Neural progenitor cell (in vitro differentiated cells): ENCODE data around the gene GATD1.

Experiments used
- CTCF ChIP-seq: fragments of 200-600 bp; sonication (generic); IDR thresholded peaks from 2 replicates; pipeline ENCODE4 v1.5.1; 2017; ENCODE audit warnings: antibody characterized with exemption, mild to moderate bottlenecking
- EZH2 ChIP-seq: fragments of 200-600 bp; sonication (generic); IDR thresholded peaks from 2 replicates; pipeline ENCODE4 v1.6.1; 2017; ENCODE audit warnings: antibody characterized with exemption, mild to moderate bottlenecking, moderate library complexity

- TF ChIP-seq CTCF (no peak), EZH2 (no peak)
These were observed 23.2 kb upstream of the GATD1 start for GRCh38 chr11:800473-800872.
